Measurements from ENCODE around the gene IQGAP1.

Gene IQGAP1

GRCh38 chr15:90449206-90449735, 61.2 kb downstream of the IQGAP1 start:
- POLR2A ChIA-PET: no interaction called here
- CTCF ChIA-PET: interaction anchor here (0.5 kb wide), 1 partner anchor 332 kb away, joined by 3 read pairs; no protein-coding TSS in a partner anchor
- TF ChIP-seq CTBP1 (IDR thresholded peaks at IDR 0.05; ENCODE audit: borderline replicate concordance) (no peak), FOXA1 (IDR thresholded peaks at IDR 0.05) (no peak), ZNF384 (IDR thresholded peaks at IDR 0.05) (no peak), LEF1 (IDR thresholded peaks at IDR 0.05; ENCODE audit: borderline replicate concordance) (no peak), ARNT (IDR thresholded peaks at IDR 0.05) (no peak), FOXM1 (IDR thresholded peaks at IDR 0.05; ENCODE audit: borderline replicate concordance) (no peak), BHLHE40 (IDR thresholded peaks at IDR 0.05; ENCODE audit: borderline replicate concordance) (no peak), FOXK2 (IDR thresholded peaks at IDR 0.05) (no peak), SUZ12 (IDR thresholded peaks at IDR 0.05) (no peak), SP1 (IDR thresholded peaks at IDR 0.05) (no peak), NFRKB (IDR thresholded peaks at IDR 0.05) (no peak), TARDBP (IDR thresholded peaks at IDR 0.05) (no peak), HDGF (IDR thresholded peaks at IDR 0.05; ENCODE audit: borderline replicate concordance) (no peak), L3MBTL2 (conservative IDR thresholded peaks at IDR 0.05) (no peak), ELF4 (IDR thresholded peaks at IDR 0.05) (no peak)
- TF ChIP-seq, protein P1, sequence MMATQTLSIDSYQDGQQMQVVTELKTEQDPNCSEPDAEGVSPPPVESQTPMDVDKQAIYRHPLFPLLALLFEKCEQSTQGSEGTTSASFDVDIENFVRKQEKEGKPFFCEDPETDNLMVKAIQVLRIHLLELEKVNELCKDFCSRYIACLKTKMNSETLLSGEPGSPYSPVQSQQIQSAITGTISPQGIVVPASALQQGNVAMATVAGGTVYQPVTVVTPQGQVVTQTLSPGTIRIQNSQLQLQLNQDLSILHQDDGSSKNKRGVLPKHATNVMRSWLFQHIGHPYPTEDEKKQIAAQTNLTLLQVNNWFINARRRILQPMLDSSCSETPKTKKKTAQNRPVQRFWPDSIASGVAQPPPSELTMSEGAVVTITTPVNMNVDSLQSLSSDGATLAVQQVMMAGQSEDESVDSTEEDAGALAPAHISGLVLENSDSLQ (IDR thresholded peaks at IDR 0.05): no peak
- DNase-seq (ENCODE audit: extremely low spot score): no peak

DNA sequence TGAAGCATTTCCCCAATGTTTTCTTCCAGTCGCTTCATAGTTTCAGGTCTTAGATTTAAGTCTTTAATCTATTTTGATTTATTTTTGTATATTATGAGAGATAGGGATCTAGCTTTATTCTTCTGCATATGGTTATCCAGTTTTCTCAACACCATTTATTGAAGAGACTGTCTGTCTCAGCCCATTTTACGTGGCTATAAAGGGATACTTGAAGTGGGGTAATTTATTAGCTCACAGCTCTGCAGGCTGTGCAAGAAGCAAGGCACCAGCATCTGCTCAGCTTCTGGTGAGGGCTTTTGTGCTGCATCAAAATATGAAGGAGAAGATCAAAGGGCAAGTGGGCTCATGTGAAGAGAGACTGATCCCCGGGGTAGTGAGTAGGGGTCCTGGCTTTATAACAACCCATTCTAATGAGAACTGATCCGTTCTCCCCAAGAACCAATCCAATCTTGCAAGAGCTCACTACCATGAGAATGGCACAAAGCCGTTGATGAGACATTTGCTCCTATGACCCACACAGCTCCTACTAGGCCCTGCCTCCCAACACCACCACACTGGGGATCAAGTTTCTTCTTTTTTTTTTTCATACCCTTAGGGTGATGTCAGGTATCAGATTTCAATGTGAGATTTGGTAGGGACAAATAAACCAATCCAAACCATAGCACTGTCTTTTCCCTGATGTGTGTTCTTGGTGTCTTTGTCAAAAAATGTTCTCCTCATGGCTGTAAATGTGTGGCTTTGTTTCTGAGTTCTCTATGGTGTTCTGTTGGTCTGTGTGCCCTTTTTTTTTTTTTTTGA, 63.2 kb downstream of the IQGAP1 start:
- CTCF ChIA-PET: interaction anchor here (0.6 to 1.6 kb wide), 4 partner anchors 9 to 237 kb away, joined by 3 to 8 read pairs (median 4); no protein-coding TSS in a partner anchor
- DNase-seq (ENCODE audit: extremely low spot score): peak; percentile 27
- POLR2A ChIA-PET: interaction anchor here (1.0 to 1.2 kb wide), 2 partner anchors 63 to 99 kb away, joined by 3 to 4 read pairs; partner anchors contain the start of genes IQGAP1 and ZNF774
- no peak for TF ChIP-seq NFRKB (IDR thresholded peaks at IDR 0.05)
- peak; percentile 96 for TF ChIP-seq ZNF384 (IDR thresholded peaks at IDR 0.05)
- no peak for TF ChIP-seq FOXM1 (IDR thresholded peaks at IDR 0.05; ENCODE audit: borderline replicate concordance)
- TF ChIP-seq FOXK2 (IDR thresholded peaks at IDR 0.05): no peak
- no peak for TF ChIP-seq TARDBP (IDR thresholded peaks at IDR 0.05)
- no peak for TF ChIP-seq SP1 (IDR thresholded peaks at IDR 0.05)
- TF ChIP-seq ELF4 (IDR thresholded peaks at IDR 0.05): no peak
- no peak for TF ChIP-seq ARNT (IDR thresholded peaks at IDR 0.05)
- 0 out of 2 replicates have a peak, but pooled peaks have one; percentile 73 for TF ChIP-seq LEF1 (IDR thresholded peaks at IDR 0.05; ENCODE audit: borderline replicate concordance)
- no peak for TF ChIP-seq HDGF (IDR thresholded peaks at IDR 0.05; ENCODE audit: borderline replicate concordance)
- no peak for TF ChIP-seq SUZ12 (IDR thresholded peaks at IDR 0.05)
- TF ChIP-seq CTBP1 (IDR thresholded peaks at IDR 0.05; ENCODE audit: borderline replicate concordance): no peak
- TF ChIP-seq FOXA1 (IDR thresholded peaks at IDR 0.05): no peak
- TF ChIP-seq, protein P1 (IDR thresholded peaks at IDR 0.05): peak; percentile 62

- no peak for DNase-seq (ENCODE audit: extremely low spot score)
- ChIA-PET POLR2A (no interaction called here), CTCF (no interaction called here)
- TF ChIP-seq TARDBP (IDR thresholded peaks at IDR 0.05) (no peak), HDGF (IDR thresholded peaks at IDR 0.05; ENCODE audit: borderline replicate concordance) (no peak), FOXM1 (IDR thresholded peaks at IDR 0.05; ENCODE audit: borderline replicate concordance) (no peak), ELF4 (IDR thresholded peaks at IDR 0.05) (no peak), BHLHE40 (IDR thresholded peaks at IDR 0.05; ENCODE audit: borderline replicate concordance) (no peak), CTBP1 (IDR thresholded peaks at IDR 0.05; ENCODE audit: borderline replicate concordance) (no peak), SUZ12 (IDR thresholded peaks at IDR 0.05) (no peak), LEF1 (IDR thresholded peaks at IDR 0.05; ENCODE audit: borderline replicate concordance) (no peak), FOXK2 (IDR thresholded peaks at IDR 0.05) (no peak), NFRKB (IDR thresholded peaks at IDR 0.05) (no peak), SP1 (IDR thresholded peaks at IDR 0.05) (no peak), ARNT (IDR thresholded peaks at IDR 0.05) (no peak)
Observed at GRCh38 chr15:90456236-90456635, 68.2 kb downstream of the IQGAP1 start.

DNA sequence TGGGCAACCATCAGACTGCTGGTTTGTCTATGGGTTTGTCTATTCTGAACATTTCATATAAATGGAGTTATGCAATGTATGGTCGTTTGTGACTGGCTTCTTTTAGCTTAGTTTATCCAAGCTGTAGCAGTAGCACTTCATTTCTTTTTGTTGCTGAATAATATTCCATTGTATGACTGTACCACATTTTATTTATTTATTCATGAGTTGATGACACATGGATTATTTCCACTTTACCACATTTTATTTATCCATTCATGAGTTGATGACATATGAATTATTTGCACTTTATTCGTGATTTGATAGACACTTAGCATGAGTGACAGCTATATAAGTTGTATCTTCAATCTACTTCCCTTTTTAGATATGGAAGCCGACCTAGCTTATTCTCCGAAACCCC, 70.0 kb downstream of the IQGAP1 start:
- DNase-seq (ENCODE audit: extremely low spot score): no peak
- no peak for TF ChIP-seq FOXK2 (IDR thresholded peaks at IDR 0.05)
- TF ChIP-seq SUZ12 (IDR thresholded peaks at IDR 0.05): no peak
- TF ChIP-seq, protein P1 (IDR thresholded peaks at IDR 0.05): peak; percentile 45; the same call in 1 of the 2 replicates
- TF ChIP-seq HDGF (IDR thresholded peaks at IDR 0.05; ENCODE audit: borderline replicate concordance): no peak
- ChIA-PET POLR2A (no interaction called here), CTCF (no interaction called here)

- CTCF ChIA-PET: interaction anchor here (1.5 kb wide), 1 partner anchor 8 kb away, joined by 8 read pairs; no protein-coding TSS in a partner anchor
- DNase-seq (ENCODE audit: extremely low spot score): no peak
- POLR2A ChIA-PET: no interaction called here
- no peak for TF ChIP-seq ZNF384 (IDR thresholded peaks at IDR 0.05)
Observed at GRCh38 chr15:90459368-90459767, 71.3 kb downstream of the IQGAP1 start.

All from HEK293T (cell line).